GM06990 (cell line): ENCODE results near the gene PANK4.

Experiments
- DNase-seq: peaks from one replicate; pipeline ENCODE4 v3.0.0-alpha.2; 2011; ENCODE audit not compliant: insufficient read length; ENCODE audit errors: extremely low read depth
- H3K27me3 ChIP-seq: replicated peaks from 2 replicates; pipeline ENCODE4 v1.6.0; 2011; ENCODE audit warnings: low read length; ENCODE audit not compliant: control insufficient read depth, insufficient read depth
- H3K36me3 ChIP-seq: 2 replicates; pipeline ENCODE4 v1.5.1; 2011; ENCODE audit warnings: low read length; ENCODE audit not compliant: control insufficient read depth, insufficient read depth
- H3K4me3 ChIP-seq: replicated peaks from 2 replicates; pipeline ENCODE4 v1.5.1; 2011; ENCODE audit warnings: low read depth, mild to moderate bottlenecking, control low read depth, low read length
- CTCF ChIP-seq: IDR thresholded peaks from 2 replicates; pipeline ENCODE4 v1.5.1; 2011; ENCODE audit warnings: low read length, control low read depth, mild to moderate bottlenecking, inconsistent platforms; ENCODE audit not compliant: insufficient read depth, poor library complexity, severe bottlenecking

Gene PANK4

GRCh38 chr1:2523191-2523890, 3.1 kb downstream of the PANK4 start:
- no peak overlapping the region for H3K4me3 ChIP-seq
- no peak for DNase-seq
- TF ChIP-seq CTCF: no peak
- H3K36me3 ChIP-seq: peaks cover 21% of the 10 kb centered on the region
- H3K27me3 ChIP-seq: no peaks in the 10 kb centered on the region

- Histone ChIP-seq H3K4me3 (no peak overlapping the region), H3K36me3 (peaks cover 28% of the 10 kb centered on the region), H3K27me3 (no peaks in the 10 kb centered on the region)
- no peak for TF ChIP-seq CTCF
- DNase-seq: no peak
Measured at GRCh38 chr1:2522230-2522629, 4.2 kb downstream of the PANK4 start.

- Histone ChIP-seq H3K4me3 (no peak overlapping the region), H3K36me3 (peaks cover 34% of the 10 kb centered on the region), H3K27me3 (no peaks in the 10 kb centered on the region)
- no peak for TF ChIP-seq CTCF
- no peak for DNase-seq
Measured at GRCh38 chr1:2520806-2521205, 5.6 kb downstream of the PANK4 start.

- no peak for TF ChIP-seq CTCF
- H3K4me3 ChIP-seq: no peak overlapping the region
- DNase-seq: no peak
- no peaks in the 10 kb centered on the region for H3K27me3 ChIP-seq
- peaks cover 38% of the 10 kb centered on the region for H3K36me3 ChIP-seq
Measured at GRCh38 chr1:2520206-2520605, 6.2 kb downstream of the PANK4 start.

GRCh38 chr1:2519729-2520128, 6.7 kb downstream of the PANK4 start:
- DNase-seq: no peak
- Histone ChIP-seq H3K4me3 (no peak overlapping the region), H3K36me3 (peaks cover 40% of the 10 kb centered on the region), H3K27me3 (no peaks in the 10 kb centered on the region)
- no peak for TF ChIP-seq CTCF
